Measurements from ENCODE around the gene TUSC2. TPM values are rescaled to one million over a fixed set of nuclear protein-coding genes. Genes with fewer than 3 reads are reported as not detected.

Gene TUSC2
- total RNA-seq, 3 donors from 2014 or later: 23.8 to 35.7 (median 25.8) TPM

- TF ChIP-seq CTCF (IDR thresholded peaks at IDR 0.05): peak; percentile 43
- Histone ChIP-seq H3K9me3 (no peaks in the 10 kb centered on the region), H3K4me1 (ENCODE audit: low read depth) (peaks cover 32% of the 10 kb centered on the region), H3K4me3 (no peak overlapping the region), H3K36me3 (ENCODE audit: low read depth) (no peaks in the 10 kb centered on the region)
- no peak for ATAC-seq
- peak; percentile 72 to 87 (median 78) for DNase-seq
- intact Hi-C loops (cut with DNase I, micrococcal nuclease): no loop called here
Measured at GRCh38 chr3:50324351-50325112, 3.5 kb downstream of the TUSC2 start.

- no peak for ATAC-seq
- no peak overlapping the region for H3K4me3 ChIP-seq
Measured at GRCh38 chr3:50323614-50324199, 4.3 kb downstream of the TUSC2 start.

GRCh38 chr3:50323092-50323600 lies 4.9 kb downstream of the TUSC2 start:
- TF ChIP-seq CTCF (IDR thresholded peaks at IDR 0.05): no peak
- Histone ChIP-seq H3K36me3 (ENCODE audit: low read depth) (no peaks in the 10 kb centered on the region), H3K9me3 (no peaks in the 10 kb centered on the region), H3K4me1 (ENCODE audit: low read depth) (peaks cover 45% of the 10 kb centered on the region), H3K4me3 (no peak overlapping the region)
- DNase-seq (no peak), ATAC-seq (no peak)
- intact Hi-C loops (cut with DNase I, micrococcal nuclease): no loop called here

More at GRCh38 chr3:50323614-50324199, 4.3 kb downstream of the TUSC2 start:
- Histone ChIP-seq H3K9me3 (no peaks in the 10 kb centered on the region), H3K4me1 (ENCODE audit: low read depth) (peaks cover 39% of the 10 kb centered on the region), H3K36me3 (ENCODE audit: low read depth) (no peaks in the 10 kb centered on the region)
- intact Hi-C loops (cut with DNase I, micrococcal nuclease): no loop called here
- DNase-seq: peak in 1 of 3 donors; percentile 62
- TF ChIP-seq CTCF (IDR thresholded peaks at IDR 0.05): no peak

- no peaks in the 10 kb centered on the region for H3K9me3 ChIP-seq
- peak; percentile 43 to 78 (median 61) for DNase-seq
- intact Hi-C loops (cut with DNase I, micrococcal nuclease): no loop called here
- peaks cover 49% of the 10 kb centered on the region for H3K4me1 ChIP-seq (ENCODE audit: low read depth)
- ATAC-seq: no peak
- peak within 1 kb of the TSS; percentile 74 for H3K4me3 ChIP-seq
- no peak for TF ChIP-seq CTCF (IDR thresholded peaks at IDR 0.05)
- no peaks in the 10 kb centered on the region for H3K36me3 ChIP-seq (ENCODE audit: low read depth)
Measured at GRCh38 chr3:50322386-50323091, 5.5 kb downstream of the TUSC2 start, which contains the start of gene HYAL2. Gene HYAL2, minus strand, starts transcription at chr3:50322745. Its CDS starts 2,256 bp downstream, at chr3:50320489.

GRCh38 chr3:50322115-50322385 lies 6.0 kb downstream of the TUSC2 start:
- Histone ChIP-seq H3K9me3 (no peaks in the 10 kb centered on the region), H3K4me1 (ENCODE audit: low read depth) (peaks cover 49% of the 10 kb centered on the region), H3K4me3 (no peak overlapping the region), H3K36me3 (ENCODE audit: low read depth) (no peaks in the 10 kb centered on the region)
- TF ChIP-seq CTCF (IDR thresholded peaks at IDR 0.05): no peak
- ATAC-seq (no peak), DNase-seq (peak in 1 of 3 donors; percentile 54)
- intact Hi-C loops (cut with DNase I, micrococcal nuclease): no loop called here

Measured in mucosa of descending colon (tissue), 3 donors.